Panc1 (cell line): Measurements from ENCODE around the gene DAPK1. TPM values are rescaled to one million over a fixed set of nuclear protein-coding genes. Genes with fewer than 3 reads are reported as not detected.

Experiments
- ATAC-seq: fragments of 200-7000 bp; cut with Tn5 transposase; 2 replicates; pipeline ENCODE4 v1.9.1; 2020; ENCODE audit warnings: mild to moderate bottlenecking, moderate library complexity
- BruUV-seq: library from RNA; stranded (reverse); fragments of 400-500 nt; replicated peaks from 2 replicates; lab custom pipeline; 2021; lab: Mats Ljungman, UMichigan
- CTCF ChIA-PET: fragments of 300-600 bp; sonication (Branson Sonifier 250); formaldehyde crosslinking; loops from one replicate; lab custom pipeline; 2022; ENCODE audit warnings: antibody characterized with exemption; lab: Charles Lee
- POLR2A ChIA-PET: fragments of 300-600 bp; sonication (Branson Sonifier 250); formaldehyde crosslinking; loops from one replicate; lab custom pipeline; 2022; ENCODE audit warnings: antibody characterized with exemption; lab: Charles Lee
- DNase-seq: peaks from one replicate; pipeline ENCODE4 v3.0.0-alpha.2; 2010; ENCODE audit warnings: low read depth, low spot score
- H3K27ac ChIP-seq: 2 replicates; pipeline ENCODE4 v1.5.1; 2011; ENCODE audit warnings: mild to moderate bottlenecking, low read length, inconsistent platforms
- H3K27me3 ChIP-seq: fragments of 200-500 bp; sonication (Bioruptor generic); 2 replicates; pipeline ENCODE4 v1.6.0; 2014; ENCODE audit warnings: low read length, inconsistent platforms; ENCODE audit not compliant: control insufficient read depth, insufficient read depth
- H3K36me3 ChIP-seq: fragments of 200-500 bp; sonication (Bioruptor generic); 2 replicates; pipeline ENCODE4 v1.5.1; 2014; ENCODE audit warnings: inconsistent platforms, mild to moderate bottlenecking, low read length, moderate library complexity; ENCODE audit not compliant: control insufficient read depth, insufficient read depth
- H3K4me1 ChIP-seq: 2 replicates; pipeline ENCODE4 v1.5.1; 2011; ENCODE audit warnings: inconsistent platforms, mild to moderate bottlenecking, low read length, moderate library complexity; ENCODE audit not compliant: control insufficient read depth, insufficient read depth
- H3K4me3 ChIP-seq, 2 experiments: 2 replicates each; pipeline ENCODE4 v1.5.1; 2011 to 2012; ENCODE audit warnings: low read depth in 2 of 2, low read length in 2 of 2, mild to moderate bottlenecking in 2 of 2, inconsistent platforms in 1 of 2, moderate library complexity in 1 of 2
- H3K9me3 ChIP-seq: fragments of 200-500 bp; sonication (Bioruptor generic); 2 replicates; pipeline ENCODE4 v1.5.1; 2014; ENCODE audit warnings: low read depth, mild to moderate bottlenecking, inconsistent platforms, low read length, moderate library complexity; ENCODE audit not compliant: control insufficient read depth, insufficient read depth
- CTCF ChIP-seq: fragments of 450-650 bp; IDR thresholded peaks from 2 replicates; pipeline ENCODE4 v1.5.1; 2017; ENCODE audit warnings: mild to moderate bottlenecking
- POLR2AphosphoS5 ChIP-seq: IDR thresholded peaks from 2 replicates; pipeline ENCODE4 v1.6.1; 2012; ENCODE audit warnings: mild to moderate bottlenecking, low read depth, low read length, moderate library complexity
- REST ChIP-seq, 2 experiments: IDR thresholded peaks; 2 replicates each; pipeline ENCODE4 v1.6.1; 2011 to 2012; ENCODE audit warnings: low read depth in 2 of 2, control low read depth in 1 of 2, low read length in 1 of 2, mild to moderate bottlenecking in 1 of 2, moderate library complexity in 1 of 2; ENCODE audit not compliant: insufficient read depth in 1 of 2
- SIN3A ChIP-seq: IDR thresholded peaks from 2 replicates; pipeline ENCODE4 v1.6.1; 2012; ENCODE audit warnings: low read depth, mild to moderate bottlenecking, low read length, moderate library complexity, borderline replicate concordance; ENCODE audit not compliant: insufficient read depth
- TCF7L2 ChIP-seq: IDR thresholded peaks from 2 replicates; pipeline ENCODE4 v1.6.1; 2011; ENCODE audit warnings: mild to moderate bottlenecking, low read depth, low read length, inconsistent platforms
- in situ Hi-C: cut with HindIII; loops from 2 replicates; pipeline ENCODE4 v1.10.0; 2016; ENCODE audit warnings: low sequenced_read_pairs, low pct_unique_long_range_greater_than_20kb
- intact Hi-C: fragments of 100-400 bp; cut with micrococcal nuclease; formaldehyde crosslinking; loops from one replicate; pipeline ENCODE4 v1.10.0; 2022; ENCODE audit not compliant: unreplicated experiment
- total RNA-seq: library from RNA; stranded (reverse); gene quantifications from one replicate; pipeline ENCODE4 v1.2.1, GENCODE V29; 2021; ENCODE audit not compliant: unreplicated experiment

DAPK1 gene
- total RNA-seq, 1 experiment from 2014 or later: 0.87 TPM

- intact Hi-C loops (no loop called here), in situ Hi-C loops (no loop called here)
- Histone ChIP-seq H3K4me3 (no peak overlapping the region), H3K4me1 (no peaks in the 10 kb centered on the region), H3K36me3 (no peaks in the 10 kb centered on the region; the same call in 1 of the 2 replicates), H3K9me3 (no peaks in the 10 kb centered on the region), H3K27ac (no peak overlapping the region), H3K27me3 (peaks cover 2% of the 10 kb centered on the region; the same call in 1 of the 2 replicates)
- TF ChIP-seq TCF7L2 (no peak), POLR2AphosphoS5 (no peak), CTCF (no peak), SIN3A (no peak), REST (IDR thresholded peaks at IDR 0.05; ENCODE audit: insufficient read depth in 1 of 2, low read depth in 2 of 2, low read length in 1 of 2) (no peak)
- ChIA-PET CTCF (no interaction called here), POLR2A (interaction anchor here (0.6 kb wide), 1 partner anchor 16 kb away, joined by 4 read pairs; no protein-coding TSS in a partner anchor)
- DNase-seq (no peak), ATAC-seq (no peak)
- no TSS peak for BruUV-seq
Measured at GRCh38 chr9:87494970-87495471, 2.6 kb upstream of the DAPK1 start.

GRCh38 chr9:87497080-87497603, 525 bp upstream of the DAPK1 start:
- no peak overlapping the region for H3K27ac ChIP-seq
- CTCF ChIA-PET: no interaction called here
- H3K27me3 ChIP-seq: peaks cover 2% of the 10 kb centered on the region; the same call in 1 of the 2 replicates
- TF ChIP-seq REST (IDR thresholded peaks at IDR 0.05; ENCODE audit: insufficient read depth in 1 of 2, low read depth in 2 of 2, low read length in 1 of 2) (no peak), SIN3A (no peak), TCF7L2 (no peak), POLR2AphosphoS5 (no peak), CTCF (no peak)
- H3K9me3 ChIP-seq: no peaks in the 10 kb centered on the region
- no TSS peak for BruUV-seq
- no peaks in the 10 kb centered on the region for H3K4me1 ChIP-seq
- POLR2A ChIA-PET: no interaction called here
- H3K4me3 ChIP-seq: peak overlapping the region; percentile 23 to 35
- ATAC-seq (peak; percentile 50; the same call in 1 of the 2 replicates), DNase-seq (no peak)
- no peaks in the 10 kb centered on the region; the same call in 1 of the 2 replicates for H3K36me3 ChIP-seq
- in situ Hi-C loops: no loop called here
- intact Hi-C loops: no loop called here
